HL-60 (cell line): ENCODE results near the gene NAB2.

ENCODE experiments used
- GABPA ChIP-seq: IDR thresholded peaks from 2 replicates; pipeline ENCODE4 v1.6.1; 2012; ENCODE audit warnings: low read depth
- POLR2AphosphoS5 ChIP-seq: IDR thresholded peaks from 2 replicates; pipeline ENCODE4 v1.6.1; 2012; ENCODE audit warnings: low read depth
- SPI1 ChIP-seq: IDR thresholded peaks from 2 replicates; pipeline ENCODE4 v1.6.1; 2012; ENCODE audit warnings: low read depth, mild to moderate bottlenecking, borderline replicate concordance
- TF ChIP-seq, protein P1 (sequence below): IDR thresholded peaks from one replicate; pipeline ENCODE4 v1.5.1; 2011; ENCODE audit warnings: low read length, control low read depth, inconsistent platforms; ENCODE audit not compliant: insufficient read depth
- TF ChIP-seq, protein P2 (sequence below): IDR thresholded peaks from 2 replicates; pipeline ENCODE4 v1.6.1; 2012; ENCODE audit warnings: low read depth; ENCODE audit not compliant: insufficient replicate concordance

DNA sequence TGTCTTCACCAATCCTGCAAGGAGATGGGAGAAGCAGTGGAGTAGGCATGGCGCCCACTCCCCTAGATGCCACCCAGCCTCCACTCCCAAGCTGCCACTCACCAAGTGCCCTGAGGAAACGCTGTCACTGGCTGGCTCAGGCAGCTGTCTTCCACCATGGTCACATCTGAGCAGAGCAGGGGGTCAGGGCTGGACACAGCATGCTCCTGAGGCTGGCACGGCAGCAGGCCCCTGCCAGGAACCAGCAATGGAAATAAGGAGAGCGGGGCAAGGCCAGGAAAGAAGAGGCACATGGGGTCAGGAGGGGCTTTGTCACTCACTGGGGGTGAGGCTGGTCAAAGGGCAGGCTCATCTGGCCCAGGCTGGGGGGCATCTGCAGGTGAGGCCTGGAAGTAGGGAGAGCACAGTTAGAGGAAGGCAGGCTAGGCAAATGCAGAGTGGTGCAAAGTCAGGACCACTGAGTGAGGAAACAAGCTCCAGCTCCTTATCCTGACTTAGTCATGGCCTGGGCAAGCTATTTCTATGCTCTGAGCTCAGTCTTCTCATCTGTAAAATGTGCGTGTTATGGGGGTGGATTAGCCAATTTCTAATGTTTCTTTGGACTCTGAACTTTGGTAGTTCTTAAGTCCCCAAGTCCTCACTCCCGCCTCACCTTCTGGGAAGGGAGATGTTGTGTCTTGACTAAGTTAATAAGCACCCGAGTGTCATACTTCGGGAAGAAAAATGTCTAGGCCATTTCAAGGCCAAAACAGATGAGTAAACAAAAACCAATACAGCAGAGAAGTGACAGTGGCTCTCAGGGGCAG lies 8.0 kb downstream of the NAB2 start:
- TF ChIP-seq GABPA (no peak), SPI1 (no peak), POLR2AphosphoS5 (no peak)
- TF ChIP-seq, protein P1, sequence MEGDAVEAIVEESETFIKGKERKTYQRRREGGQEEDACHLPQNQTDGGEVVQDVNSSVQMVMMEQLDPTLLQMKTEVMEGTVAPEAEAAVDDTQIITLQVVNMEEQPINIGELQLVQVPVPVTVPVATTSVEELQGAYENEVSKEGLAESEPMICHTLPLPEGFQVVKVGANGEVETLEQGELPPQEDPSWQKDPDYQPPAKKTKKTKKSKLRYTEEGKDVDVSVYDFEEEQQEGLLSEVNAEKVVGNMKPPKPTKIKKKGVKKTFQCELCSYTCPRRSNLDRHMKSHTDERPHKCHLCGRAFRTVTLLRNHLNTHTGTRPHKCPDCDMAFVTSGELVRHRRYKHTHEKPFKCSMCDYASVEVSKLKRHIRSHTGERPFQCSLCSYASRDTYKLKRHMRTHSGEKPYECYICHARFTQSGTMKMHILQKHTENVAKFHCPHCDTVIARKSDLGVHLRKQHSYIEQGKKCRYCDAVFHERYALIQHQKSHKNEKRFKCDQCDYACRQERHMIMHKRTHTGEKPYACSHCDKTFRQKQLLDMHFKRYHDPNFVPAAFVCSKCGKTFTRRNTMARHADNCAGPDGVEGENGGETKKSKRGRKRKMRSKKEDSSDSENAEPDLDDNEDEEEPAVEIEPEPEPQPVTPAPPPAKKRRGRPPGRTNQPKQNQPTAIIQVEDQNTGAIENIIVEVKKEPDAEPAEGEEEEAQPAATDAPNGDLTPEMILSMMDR = no peak
- TF ChIP-seq, protein P2, sequence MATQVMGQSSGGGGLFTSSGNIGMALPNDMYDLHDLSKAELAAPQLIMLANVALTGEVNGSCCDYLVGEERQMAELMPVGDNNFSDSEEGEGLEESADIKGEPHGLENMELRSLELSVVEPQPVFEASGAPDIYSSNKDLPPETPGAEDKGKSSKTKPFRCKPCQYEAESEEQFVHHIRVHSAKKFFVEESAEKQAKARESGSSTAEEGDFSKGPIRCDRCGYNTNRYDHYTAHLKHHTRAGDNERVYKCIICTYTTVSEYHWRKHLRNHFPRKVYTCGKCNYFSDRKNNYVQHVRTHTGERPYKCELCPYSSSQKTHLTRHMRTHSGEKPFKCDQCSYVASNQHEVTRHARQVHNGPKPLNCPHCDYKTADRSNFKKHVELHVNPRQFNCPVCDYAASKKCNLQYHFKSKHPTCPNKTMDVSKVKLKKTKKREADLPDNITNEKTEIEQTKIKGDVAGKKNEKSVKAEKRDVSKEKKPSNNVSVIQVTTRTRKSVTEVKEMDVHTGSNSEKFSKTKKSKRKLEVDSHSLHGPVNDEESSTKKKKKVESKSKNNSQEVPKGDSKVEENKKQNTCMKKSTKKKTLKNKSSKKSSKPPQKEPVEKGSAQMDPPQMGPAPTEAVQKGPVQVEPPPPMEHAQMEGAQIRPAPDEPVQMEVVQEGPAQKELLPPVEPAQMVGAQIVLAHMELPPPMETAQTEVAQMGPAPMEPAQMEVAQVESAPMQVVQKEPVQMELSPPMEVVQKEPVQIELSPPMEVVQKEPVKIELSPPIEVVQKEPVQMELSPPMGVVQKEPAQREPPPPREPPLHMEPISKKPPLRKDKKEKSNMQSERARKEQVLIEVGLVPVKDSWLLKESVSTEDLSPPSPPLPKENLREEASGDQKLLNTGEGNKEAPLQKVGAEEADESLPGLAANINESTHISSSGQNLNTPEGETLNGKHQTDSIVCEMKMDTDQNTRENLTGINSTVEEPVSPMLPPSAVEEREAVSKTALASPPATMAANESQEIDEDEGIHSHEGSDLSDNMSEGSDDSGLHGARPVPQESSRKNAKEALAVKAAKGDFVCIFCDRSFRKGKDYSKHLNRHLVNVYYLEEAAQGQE = no peak
